Activated T-helper 9 cell treated with anti-CD3 and anti-CD28 coated beads, Interleukin-2, amount 50 U/mL, for 16 hours (primary cell): ENCODE data around the gene VTI1B.
"Not testable (repeated sequence)": the region's sequence is repeated elsewhere in the genome, so short reads cannot be mapped to it uniquely, and the experiment has no call there.

Experiments
- DNase-seq: peaks from one replicate; pipeline ENCODE4 v3.0.0-alpha.2; 2020; ENCODE audit warnings: low read depth

VTI1B gene, protein sequence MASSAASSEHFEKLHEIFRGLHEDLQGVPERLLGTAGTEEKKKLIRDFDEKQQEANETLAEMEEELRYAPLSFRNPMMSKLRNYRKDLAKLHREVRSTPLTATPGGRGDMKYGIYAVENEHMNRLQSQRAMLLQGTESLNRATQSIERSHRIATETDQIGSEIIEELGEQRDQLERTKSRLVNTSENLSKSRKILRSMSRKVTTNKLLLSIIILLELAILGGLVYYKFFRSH

DNA sequence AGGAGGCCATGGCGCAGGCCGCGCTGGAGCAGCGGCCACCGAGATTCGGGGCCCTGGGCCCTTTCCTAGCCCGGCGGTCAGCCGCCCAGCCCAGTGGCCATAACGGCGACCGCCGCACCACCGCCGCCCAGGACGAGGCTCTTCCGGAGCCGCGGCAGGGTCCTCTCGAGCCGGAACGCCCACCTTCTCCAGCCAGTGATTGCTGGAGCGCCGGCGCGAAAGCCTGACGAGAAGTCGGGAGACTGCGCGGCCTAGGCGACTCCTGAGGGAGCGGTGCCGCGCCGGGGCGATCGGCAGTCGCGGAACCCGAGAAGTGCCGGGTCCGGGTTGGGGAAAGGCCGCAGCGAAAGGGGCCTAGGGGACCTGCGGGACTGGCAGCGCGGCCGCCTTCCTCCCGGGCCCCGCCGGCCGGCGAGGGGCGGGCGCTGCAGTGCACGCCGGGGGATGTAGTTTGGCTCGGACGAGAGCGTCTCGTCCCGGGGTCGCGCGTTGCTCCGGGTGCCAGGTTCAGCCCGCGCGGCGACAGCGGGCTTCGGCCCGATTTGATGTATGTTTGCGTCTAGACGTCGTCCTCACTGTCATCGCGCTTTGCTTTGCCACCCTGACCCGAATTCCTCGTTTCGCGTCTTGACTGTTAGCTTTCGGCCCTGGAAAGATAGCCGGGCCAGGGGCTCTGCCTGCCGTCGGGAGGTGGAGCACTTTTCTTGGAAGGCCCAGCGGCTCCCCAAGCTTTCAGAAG, at the start of gene VTI1B:
VTI1B (minus strand) TSS at position 153 of the 739 bp plus-strand sequence; CDS start at position 10, 143 bp downstream.
- peak; percentile 65 for DNase-seq

GRCh38 chr14:67722293-67722692, 47.9 kb upstream of the VTI1B start:
- DNase-seq, result no peak

- no peak for DNase-seq
These were observed 47.4 kb upstream of the VTI1B start for GRCh38 chr14:67721875-67722274.

DNA sequence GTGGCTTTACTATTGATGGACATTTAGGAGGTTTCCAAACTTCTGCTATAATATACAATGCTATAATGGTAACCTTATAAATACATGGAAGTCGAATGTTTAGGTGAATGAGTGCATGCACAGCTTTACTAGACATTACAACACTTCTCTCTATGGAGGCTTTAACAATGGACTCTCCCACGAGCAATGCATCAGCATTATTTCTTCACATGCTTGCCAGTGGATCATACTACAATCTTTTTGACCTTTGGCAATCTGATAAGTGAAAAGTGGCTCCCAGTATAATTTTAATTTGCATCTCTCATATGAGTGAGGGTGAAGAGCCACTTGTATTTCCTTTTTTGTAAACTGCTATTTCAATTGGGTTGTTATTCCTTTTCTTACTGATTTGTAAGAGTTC, 45.4 kb upstream of the VTI1B start:
- DNase-seq, result no peak

DNA sequence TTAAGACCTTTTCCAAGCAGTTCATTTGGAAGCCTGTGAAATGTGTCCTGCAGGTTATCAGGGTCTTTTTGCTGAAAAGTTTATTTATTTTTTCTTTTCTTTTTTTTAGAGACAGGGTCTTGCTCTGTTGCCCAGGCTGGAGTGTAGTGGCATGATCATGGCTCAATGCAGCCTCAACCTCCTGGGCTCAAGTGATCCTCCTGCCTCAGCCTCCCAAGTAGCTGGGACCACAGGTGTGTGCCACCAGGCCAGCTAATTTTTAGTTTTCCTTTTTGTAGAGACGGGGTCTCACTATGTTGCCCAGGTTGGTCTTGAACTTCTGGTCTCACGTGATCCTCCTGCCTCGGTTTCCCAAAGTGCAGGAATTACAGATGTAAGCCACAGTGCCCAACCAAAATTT, 45.0 kb upstream of the VTI1B start:
- DNase-seq, result not testable (repeated sequence)

DNA sequence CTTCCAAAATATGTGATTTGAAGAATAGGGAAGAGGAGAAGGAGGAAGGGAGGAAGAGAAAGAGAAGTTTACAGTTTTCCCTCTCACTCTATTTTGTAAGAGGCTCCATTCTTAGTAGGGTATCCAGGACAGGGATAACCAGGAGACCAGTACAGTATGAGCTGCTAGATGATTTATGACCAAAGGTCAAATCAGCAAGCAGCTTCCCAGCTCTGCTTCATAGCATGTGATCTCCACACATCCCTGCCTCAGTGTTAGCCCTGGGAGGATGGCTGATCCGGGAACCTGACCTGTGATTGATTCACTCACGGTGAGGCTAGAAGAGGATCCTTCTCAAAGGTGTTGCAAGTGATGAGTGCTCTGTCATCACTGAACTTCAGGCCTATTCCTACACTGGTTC, 43.8 kb upstream of the VTI1B start:
- no peak for DNase-seq

GRCh38 chr14:67717048-67717447, 42.6 kb upstream of the VTI1B start:
- no peak for DNase-seq

GRCh38 chr14:67710209-67710608, 35.8 kb upstream of the VTI1B start:
- no peak for DNase-seq

GRCh38 chr14:67709796-67710195, 35.4 kb upstream of the VTI1B start:
- DNase-seq, result not testable (repeated sequence)

DNA sequence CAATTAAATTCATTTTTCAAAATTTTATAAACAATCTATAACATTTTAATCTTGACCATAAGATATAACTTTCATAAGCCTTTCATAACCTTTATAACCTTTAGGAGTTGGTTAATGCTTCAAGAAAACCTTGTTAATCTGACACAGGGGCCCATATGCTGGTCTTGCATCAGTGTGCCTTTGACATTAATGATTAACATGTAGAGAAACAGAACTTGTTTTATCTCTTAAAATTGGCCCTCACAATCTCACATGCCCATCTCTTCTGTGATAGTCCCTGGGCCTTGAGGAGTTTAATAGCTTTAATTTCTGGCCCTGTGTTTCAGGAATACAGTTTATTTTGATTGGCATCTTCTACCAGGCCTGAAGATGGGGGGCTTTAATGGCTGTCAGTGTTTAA, 34.9 kb upstream of the VTI1B start:
- DNase-seq, result not testable (repeated sequence)

- no peak for DNase-seq
These were observed 30.8 kb upstream of the VTI1B start for GRCh38 chr14:67705211-67705610.

DNA sequence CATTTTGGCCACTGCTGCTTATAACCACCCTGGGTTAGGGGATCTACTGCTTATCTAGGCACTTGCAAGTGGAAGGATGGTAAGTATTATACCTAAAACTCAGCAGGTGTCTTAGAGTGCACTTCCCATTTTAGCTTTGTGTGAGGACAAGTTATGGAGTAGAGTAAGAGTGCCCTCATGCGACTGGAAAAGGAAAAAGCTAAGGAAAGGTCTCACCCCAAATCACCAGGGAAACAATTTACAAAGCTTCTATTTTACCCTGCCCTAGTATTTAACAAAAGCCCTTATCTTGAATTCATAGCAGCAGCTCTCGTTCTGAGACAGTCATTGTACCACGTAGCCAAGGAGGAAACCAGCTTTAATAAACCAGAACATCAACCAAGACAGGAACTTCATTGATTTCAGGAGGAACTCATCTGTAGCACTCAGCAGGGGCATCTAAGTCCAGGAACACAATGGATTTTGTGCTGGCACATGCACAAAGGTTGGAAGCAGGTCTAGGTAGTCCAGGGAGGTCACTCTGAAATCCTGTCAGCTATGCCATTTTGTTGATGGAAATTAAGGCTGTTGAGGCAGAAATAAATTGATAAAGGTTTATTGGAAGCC, 30.2 kb upstream of the VTI1B start:
- DNase-seq, result no peak

DNA sequence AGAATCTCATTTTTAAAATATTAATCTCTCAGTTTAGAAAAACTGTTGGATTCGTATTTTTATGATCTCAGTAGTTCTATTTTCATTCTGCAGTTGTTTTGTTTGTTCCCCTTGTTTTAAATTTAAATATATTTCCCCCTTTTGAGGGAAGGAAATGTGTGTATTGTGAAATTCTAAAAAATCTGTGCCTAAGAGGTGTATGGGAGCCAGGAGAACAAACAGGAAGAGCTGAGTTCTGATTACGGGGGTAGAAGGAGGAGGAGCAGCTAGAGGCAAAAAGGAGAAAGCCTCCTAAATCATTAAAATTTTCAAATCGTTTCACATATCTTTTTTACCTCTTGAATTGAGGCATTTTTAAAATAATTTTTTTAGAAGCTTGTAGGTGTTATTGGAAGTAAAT, 29.6 kb upstream of the VTI1B start:
- DNase-seq, result no peak

GRCh38 chr14:67701492-67701891, 27.1 kb upstream of the VTI1B start, which contains the start of gene RDH12:
TSS of gene RDH12 (plus strand) at chr14:67701886. CDS start at chr14:67722643, 20,757 bp downstream.
- not testable (repeated sequence) for DNase-seq

- no peak for DNase-seq
These were observed 23.7 kb upstream of the VTI1B start for GRCh38 chr14:67698179-67698578.

- no peak for DNase-seq
These were observed 22.6 kb upstream of the VTI1B start for GRCh38 chr14:67697006-67697405.

GRCh38 chr14:67695394-67695949, 21.0 kb upstream of the VTI1B start, which contains the start of gene RDH11:
TSS of gene RDH11 (minus strand) at chr14:67695764. CDS start at chr14:67695703, 61 bp downstream.
- peak; percentile 70 for DNase-seq

GRCh38 chr14:67694791-67695393, 20.5 kb upstream of the VTI1B start:
- peak; percentile 55 for DNase-seq

DNA sequence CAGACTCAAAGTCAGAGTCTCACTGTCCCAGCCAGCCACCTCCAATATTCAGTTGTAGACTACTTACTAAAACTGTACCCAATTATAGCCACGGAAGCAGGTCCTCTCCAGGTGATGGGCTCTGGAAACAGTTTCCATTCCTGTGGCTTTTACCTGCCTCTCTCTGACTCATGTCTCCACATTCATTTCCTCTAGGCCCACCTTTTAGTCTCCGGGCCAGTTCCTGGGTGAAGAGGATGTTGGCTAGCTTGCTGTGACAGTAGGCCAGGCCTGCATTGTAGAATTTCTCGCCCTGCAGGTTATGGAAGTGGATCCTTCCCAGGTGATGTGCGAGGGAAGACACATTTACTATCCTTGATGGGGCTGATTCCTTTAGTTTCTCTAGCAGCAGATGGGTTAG, 15.6 kb upstream of the VTI1B start:
- DNase-seq, result no peak

DNA sequence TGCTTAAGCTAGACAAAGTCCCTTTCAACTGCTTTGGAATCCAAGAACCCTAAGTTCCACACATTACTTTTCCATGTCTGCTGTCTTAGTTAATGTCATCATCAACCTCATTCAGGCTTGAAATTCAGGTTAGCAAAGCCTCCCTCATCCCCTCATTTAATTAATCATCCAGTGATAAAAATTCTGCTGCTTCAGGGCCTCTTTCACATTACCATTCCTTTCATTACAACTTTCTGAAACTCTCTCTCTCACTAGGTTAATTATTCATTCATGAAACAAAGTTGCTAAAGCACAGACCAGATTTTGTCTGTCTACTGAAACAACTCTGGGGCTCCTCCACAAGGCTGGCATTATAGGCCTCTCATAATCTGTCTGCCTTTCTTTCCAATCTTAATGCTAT, 9.4 kb upstream of the VTI1B start:
- DNase-seq, result no peak

GRCh38 chr14:67680941-67681340, 6.5 kb upstream of the VTI1B start:
- no peak for DNase-seq

DNA sequence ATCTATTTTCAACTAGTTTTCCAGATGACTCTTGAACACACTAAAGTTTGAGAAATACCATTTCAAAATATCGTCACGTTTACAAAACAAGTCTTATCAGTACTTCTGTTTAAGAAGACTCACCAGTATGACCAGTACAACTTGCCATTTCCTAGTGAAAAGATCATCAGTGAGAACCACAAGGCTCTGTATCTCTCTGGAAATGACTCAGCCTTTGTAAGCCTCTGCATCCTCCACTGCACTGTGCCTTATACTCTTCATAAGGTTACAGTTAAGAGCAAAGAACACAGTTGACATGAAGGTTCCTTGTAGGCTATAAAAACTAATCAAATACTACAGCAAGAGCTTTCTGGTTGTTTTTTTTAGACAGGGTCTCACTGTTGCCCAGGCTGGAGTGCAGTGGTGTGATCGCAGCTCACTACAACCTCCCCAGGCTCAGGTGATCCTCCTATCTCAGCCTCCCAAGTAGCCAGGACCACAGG, 5.7 kb upstream of the VTI1B start:
- DNase-seq, result no peak
